GM18505 (cell line): ENCODE data around the gene GAMT.

Experiments used
- ATAC-seq: cut with Tn5 transposase; IDR thresholded peaks from one replicate; pipeline ENCODE4 v1.9.1; 2021; ENCODE audit not compliant: unreplicated experiment
- POLR2A ChIP-seq: IDR thresholded peaks from 4 replicates; pipeline ENCODE4 v1.6.1; 2011; ENCODE audit warnings: borderline replicate concordance; ENCODE audit not compliant: insufficient read depth, insufficient read length; ENCODE audit errors: extremely low read depth

The GAMT gene

GRCh38 chr19:1438933-1439354, 37.6 kb upstream of the GAMT start:
- TF ChIP-seq POLR2A, result no peak
- ATAC-seq, result no peak

GRCh38 chr19:1438035-1438932, 36.9 kb upstream of the GAMT start, which contains the start of gene RPS15:
TSS of gene RPS15 (plus strand) at chr19:1438396. CDS start at chr19:1438426, 30 bp downstream.
- peak; percentile 77 for ATAC-seq
- TF ChIP-seq POLR2A, result peak; percentile 99

- ATAC-seq, result no peak
- TF ChIP-seq POLR2A, result no peak
Observed at GRCh38 chr19:1437609-1438008, 36.3 kb upstream of the GAMT start.

- TF ChIP-seq POLR2A, result no peak
- ATAC-seq, result no peak
Observed at GRCh38 chr19:1435378-1435989, 34.1 kb upstream of the GAMT start.

GRCh38 chr19:1434577-1435060, 33.3 kb upstream of the GAMT start:
- ATAC-seq, result no peak
- no peak for TF ChIP-seq POLR2A

- TF ChIP-seq POLR2A, result no peak
- ATAC-seq, result no peak
Observed at GRCh38 chr19:1434040-1434366, 32.7 kb upstream of the GAMT start.

GRCh38 chr19:1433119-1434039, 32.0 kb upstream of the GAMT start:
- no peak for ATAC-seq
- TF ChIP-seq POLR2A, result no peak

- ATAC-seq, result no peak
- no peak for TF ChIP-seq POLR2A
Observed at GRCh38 chr19:1432507-1432887, 31.2 kb upstream of the GAMT start.

GRCh38 chr19:1431759-1432506, 30.6 kb upstream of the GAMT start:
- no peak for ATAC-seq
- no peak for TF ChIP-seq POLR2A

GRCh38 chr19:1430246-1430645, 28.9 kb upstream of the GAMT start:
- no peak for ATAC-seq
- TF ChIP-seq POLR2A, result no peak

GRCh38 chr19:1429750-1430149, 28.4 kb upstream of the GAMT start:
- TF ChIP-seq POLR2A, result no peak
- no peak for ATAC-seq

GRCh38 chr19:1428738-1429391, 27.5 kb upstream of the GAMT start:
- TF ChIP-seq POLR2A, result no peak
- no peak for ATAC-seq

GRCh38 chr19:1427221-1427920, 26.0 kb upstream of the GAMT start:
- ATAC-seq, result no peak
- TF ChIP-seq POLR2A, result no peak
